KMS-11 (cell line): ENCODE measurements around the gene CIBAR2.

Experiments used
- H2AFZ ChIP-seq: fragments of 200-600 bp; sonication (generic); 2 replicates; pipeline ENCODE4 v1.6.1; 2016; ENCODE audit warnings: antibody characterized with exemption, mixed run types, low read depth
- H3K27ac ChIP-seq: fragments of 200-600 bp; sonication (generic); 2 replicates; pipeline ENCODE4 v1.6.1; 2016; ENCODE audit warnings: mild to moderate bottlenecking, mixed run types
- H3K27me3 ChIP-seq: fragments of 200-600 bp; sonication (generic); 2 replicates; pipeline ENCODE4 v1.6.1; 2017; ENCODE audit warnings: mild to moderate bottlenecking, low read depth, mixed run types, moderate library complexity; ENCODE audit not compliant: insufficient read depth
- H3K36me3 ChIP-seq: fragments of 200-600 bp; sonication (generic); 2 replicates; pipeline ENCODE4 v1.6.1; 2017; ENCODE audit warnings: mild to moderate bottlenecking, mixed run types; ENCODE audit not compliant: insufficient read depth
- H3K4me1 ChIP-seq: fragments of 200-600 bp; sonication (generic); 2 replicates; pipeline ENCODE4 v1.6.1; 2016; ENCODE audit warnings: mild to moderate bottlenecking, low read depth, mixed run types; ENCODE audit not compliant: poor library complexity, severe bottlenecking
- H3K4me2 ChIP-seq: fragments of 200-600 bp; sonication (generic); 2 replicates; pipeline ENCODE4 v1.7.0; 2016; ENCODE audit warnings: mild to moderate bottlenecking, mixed run types
- H3K4me3 ChIP-seq: fragments of 200-600 bp; sonication (generic); IDR thresholded peaks from 2 replicates; pipeline ENCODE4 v1.6.1; 2017; ENCODE audit warnings: low read depth, low read length, mixed read lengths; ENCODE audit not compliant: insufficient read depth
- H3K79me2 ChIP-seq: fragments of 200-600 bp; sonication (generic); 2 replicates; pipeline ENCODE4 v1.6.1; 2016; ENCODE audit warnings: low read depth, mixed run types; ENCODE audit not compliant: insufficient read depth
- H3K9ac ChIP-seq: fragments of 200-600 bp; sonication (generic); 2 replicates; pipeline ENCODE4 v1.6.1; 2016; ENCODE audit warnings: mild to moderate bottlenecking, mixed run types
- H4K20me1 ChIP-seq: fragments of 200-600 bp; sonication (generic); 2 replicates; pipeline ENCODE4 v1.6.1; 2016; ENCODE audit warnings: mild to moderate bottlenecking, mixed run types; ENCODE audit not compliant: insufficient read depth
- CTCF ChIP-seq: fragments of 200-600 bp; sonication (generic); conservative IDR thresholded peaks from 2 replicates; pipeline ENCODE4 v1.6.1; 2017; ENCODE audit warnings: low read depth, mild to moderate bottlenecking, antibody characterized with exemption, low read length, moderate library complexity, mixed read lengths

The CIBAR2 gene

GRCh38 chr16:85066346-85066885 lies 45.9 kb downstream of the CIBAR2 start:
- Histone ChIP-seq H3K4me2 (no peak overlapping the region), H3K9ac (no peak overlapping the region), H3K79me2 (no peaks in the 10 kb centered on the region), H3K27me3 (no peaks in the 10 kb centered on the region), H3K27ac (no peak overlapping the region), H2AFZ (no peak overlapping the region), H4K20me1 (no peaks in the 10 kb centered on the region), H3K36me3 (no peaks in the 10 kb centered on the region), H3K4me1 (no peaks in the 10 kb centered on the region), H3K4me3 (no peak overlapping the region)
- TF ChIP-seq CTCF = no peak

- Histone ChIP-seq H4K20me1 (no peaks in the 10 kb centered on the region), H3K4me1 (no peaks in the 10 kb centered on the region), H3K79me2 (no peaks in the 10 kb centered on the region), H2AFZ (no peak overlapping the region), H3K9ac (no peak overlapping the region), H3K27me3 (no peaks in the 10 kb centered on the region), H3K36me3 (no peaks in the 10 kb centered on the region), H3K4me2 (no peak overlapping the region), H3K4me3 (no peak overlapping the region), H3K27ac (no peak overlapping the region)
- no peak for TF ChIP-seq CTCF
Measured at GRCh38 chr16:85065099-85065498, 47.2 kb downstream of the CIBAR2 start.

- H3K27ac ChIP-seq = no peak overlapping the region
- no peaks in the 10 kb centered on the region for H3K27me3 ChIP-seq
- H3K36me3 ChIP-seq = no peaks in the 10 kb centered on the region
- H3K9ac ChIP-seq = no peak overlapping the region
- TF ChIP-seq CTCF = no peak
- no peaks in the 10 kb centered on the region for H3K79me2 ChIP-seq
- H3K4me1 ChIP-seq = no peaks in the 10 kb centered on the region
- no peak overlapping the region for H3K4me3 ChIP-seq
- H4K20me1 ChIP-seq = no peaks in the 10 kb centered on the region
- no peak overlapping the region for H3K4me2 ChIP-seq
- no peak overlapping the region for H2AFZ ChIP-seq
Measured at GRCh38 chr16:85064186-85064585, 48.1 kb downstream of the CIBAR2 start.

GRCh38 chr16:85062845-85063244 lies 49.4 kb downstream of the CIBAR2 start:
- Histone ChIP-seq H4K20me1 (no peaks in the 10 kb centered on the region), H3K36me3 (no peaks in the 10 kb centered on the region), H3K4me1 (no peaks in the 10 kb centered on the region), H3K27ac (no peak overlapping the region), H2AFZ (no peak overlapping the region), H3K4me2 (no peak overlapping the region), H3K4me3 (no peak overlapping the region), H3K9ac (no peak overlapping the region), H3K27me3 (no peaks in the 10 kb centered on the region), H3K79me2 (no peaks in the 10 kb centered on the region)
- TF ChIP-seq CTCF = no peak
